T47D (cell line): ENCODE data around the gene GUCY2C.
"Not testable (repeated sequence)": the region's sequence is repeated elsewhere in the genome, so short reads cannot be mapped to it uniquely, and the experiment has no call there.

Experiments
- DNase-seq, 2 experiments: peaks; one replicate each; pipeline versions ENCODE4 v3.0.0 to v3.0.0-alpha.2; 2011 to 2012; ENCODE audit warnings: low read depth in 1 of 2, low spot score in 1 of 2
- JUND ChIP-seq: IDR thresholded peaks from 2 replicates; pipeline ENCODE4 v1.6.1; 2012; ENCODE audit warnings: low read depth
- in situ Hi-C: cut with HindIII; loops from 2 replicates; pipeline ENCODE4 v1.10.0; 2016; ENCODE audit warnings: low sequenced_read_pairs, low pct_unique_long_range_greater_than_20kb

Gene GUCY2C

GRCh38 chr12:14696265-14696741 lies at the start of gene GUCY2C:
TSS of gene GUCY2C (minus strand) at chr12:14696599. CDS start at chr12:14696448, 151 bp downstream.
- TF ChIP-seq JUND: no peak
- in situ Hi-C loops: no loop called here
- no peak for DNase-seq

DNA sequence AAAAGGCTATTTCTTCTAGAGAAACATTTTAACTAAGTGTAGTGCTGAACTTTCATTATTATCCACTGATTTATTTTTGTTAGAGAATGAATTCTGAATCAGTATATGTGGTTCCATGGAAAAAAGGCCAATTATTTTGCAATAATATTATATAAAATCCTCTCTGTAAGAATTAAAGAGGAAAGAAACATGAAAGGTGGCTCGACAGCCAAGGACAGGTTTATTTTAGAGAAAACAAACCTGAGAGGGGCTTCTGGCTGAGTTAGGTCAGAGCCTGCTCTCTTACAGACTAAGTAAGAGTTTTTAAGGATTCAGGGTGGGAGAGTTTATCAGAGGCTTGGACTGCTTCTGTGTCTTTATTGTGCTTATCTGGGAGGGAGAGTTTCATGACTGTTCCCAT lies 46.7 kb upstream of the GUCY2C start:
- TF ChIP-seq JUND: no peak
- DNase-seq: no peak
- in situ Hi-C loops: no loop called here

GRCh38 chr12:14741942-14742341 lies 45.5 kb upstream of the GUCY2C start:
- no peak for DNase-seq
- TF ChIP-seq JUND: no peak
- in situ Hi-C loops: no loop called here

- DNase-seq: no peak
- TF ChIP-seq JUND: no peak
- in situ Hi-C loops: no loop called here
Observed at GRCh38 chr12:14741153-14741552, 44.8 kb upstream of the GUCY2C start.

DNA sequence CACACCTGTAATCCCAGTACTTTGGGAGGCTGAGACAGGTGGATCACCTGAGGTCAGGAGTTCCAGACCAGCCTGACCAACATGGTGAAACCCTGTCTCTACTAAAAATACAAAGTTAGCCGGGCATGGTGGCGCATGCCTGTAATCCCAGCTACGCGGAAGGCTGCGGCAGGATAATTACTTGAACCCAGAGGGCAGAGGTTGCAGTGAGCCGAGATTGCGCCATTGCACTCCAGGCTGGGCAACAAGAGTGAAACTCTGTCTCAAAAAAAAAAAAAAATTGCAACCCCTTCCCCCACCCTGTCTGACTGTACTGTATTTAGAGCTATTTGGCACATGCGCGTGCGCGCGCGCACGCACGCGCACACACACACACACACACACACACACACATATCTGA lies 40.0 kb upstream of the GUCY2C start:
- in situ Hi-C loops, DNase-seq: not testable (repeated sequence)

DNA sequence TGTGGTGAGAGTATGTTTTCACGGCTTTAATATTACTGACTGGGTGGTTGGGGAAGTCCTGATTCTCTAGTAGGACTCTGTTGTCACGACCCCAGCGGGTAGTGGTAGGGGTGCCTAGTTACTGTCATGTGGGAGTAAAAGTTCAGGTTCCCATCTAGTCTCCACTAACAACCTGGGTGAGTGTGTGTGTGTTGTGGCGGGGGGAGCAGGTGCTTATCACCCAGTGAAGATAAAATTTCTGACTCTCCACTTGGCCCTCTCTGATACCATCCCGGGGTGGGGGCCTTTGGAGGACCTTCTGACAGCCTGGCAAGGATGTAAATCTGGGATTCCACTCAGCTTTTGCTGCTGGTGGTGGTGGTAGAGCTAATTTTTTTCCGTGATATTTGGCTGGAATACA lies 35.4 kb upstream of the GUCY2C start:
- no peak for DNase-seq
- no peak for TF ChIP-seq JUND
- in situ Hi-C loops: no loop called here

DNA sequence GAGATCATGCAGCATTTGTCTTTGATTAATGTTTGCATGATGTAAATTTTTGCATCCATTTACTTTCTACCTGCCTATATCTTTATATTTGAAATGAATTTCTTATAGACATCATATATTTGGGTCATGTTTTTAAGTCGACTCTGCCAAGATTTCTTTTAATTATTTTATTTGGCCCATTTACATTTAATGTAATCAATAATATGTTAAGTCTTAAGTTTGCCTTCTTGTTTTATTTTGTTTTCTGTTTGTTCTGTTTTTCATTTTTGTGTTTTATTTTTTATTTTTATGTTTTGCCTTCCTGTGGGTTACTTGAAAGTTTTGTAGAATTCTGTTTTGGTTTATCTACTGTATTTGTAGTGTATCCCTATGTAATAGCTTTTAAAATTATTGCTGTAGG lies 33.2 kb upstream of the GUCY2C start:
- TF ChIP-seq JUND: no peak
- in situ Hi-C loops: no loop called here
- no peak for DNase-seq

DNA sequence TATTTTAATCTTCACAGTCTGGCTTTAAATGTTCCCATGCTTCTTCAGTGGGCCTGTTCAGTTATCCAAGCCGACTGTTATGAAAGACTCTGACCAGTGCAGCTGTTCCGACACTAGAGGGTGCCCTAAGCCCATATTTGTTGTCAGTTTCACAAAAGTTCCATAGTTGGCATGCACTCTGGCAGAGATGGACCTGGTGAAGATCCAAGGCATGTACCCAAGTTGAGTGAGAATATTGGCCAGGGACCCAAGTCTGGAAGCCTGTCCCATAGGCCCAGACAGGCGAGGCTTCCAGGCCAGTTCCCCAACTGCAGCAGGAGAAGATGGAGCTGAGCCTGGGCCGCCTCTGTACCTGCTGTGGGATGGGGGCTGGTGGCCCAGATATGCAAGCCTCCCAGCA lies 27.4 kb upstream of the GUCY2C start:
- no peak for TF ChIP-seq JUND
- peak in 1 of 2 experiments; percentile 77 for DNase-seq
- in situ Hi-C loops: no loop called here

GRCh38 chr12:14716848-14717444 lies 20.5 kb upstream of the GUCY2C start:
- no peak for TF ChIP-seq JUND
- in situ Hi-C loops: no loop called here
- peak in 1 of 2 experiments; percentile 47 for DNase-seq

DNA sequence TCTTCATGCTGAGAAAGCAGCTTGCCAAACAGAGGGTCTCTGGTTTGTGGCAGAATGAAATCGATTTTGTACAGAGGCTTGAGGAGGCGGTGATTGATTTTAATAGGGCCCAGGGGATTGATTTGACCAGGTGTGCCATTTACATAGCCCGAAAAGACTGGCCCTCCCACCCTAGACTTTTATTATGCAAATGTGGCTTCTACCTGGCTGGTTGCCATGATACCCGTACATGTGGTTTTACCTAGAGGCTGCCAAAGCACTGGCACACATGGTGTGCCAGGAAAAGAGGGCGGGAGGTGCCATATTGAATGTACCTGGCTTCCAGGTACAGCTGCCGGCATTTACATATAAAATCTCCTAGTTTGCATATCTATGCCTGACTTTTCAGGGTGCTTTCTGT lies 18.0 kb upstream of the GUCY2C start:
- TF ChIP-seq JUND: no peak
- DNase-seq: no peak
- in situ Hi-C loops: no loop called here

- no peak for DNase-seq
- in situ Hi-C loops: no loop called here
- TF ChIP-seq JUND: no peak
Observed at GRCh38 chr12:14710632-14711320, 14.4 kb upstream of the GUCY2C start.

GRCh38 chr12:14701809-14702568 lies 5.6 kb upstream of the GUCY2C start:
- in situ Hi-C loops: no loop called here
- TF ChIP-seq JUND: no peak
- DNase-seq: no peak

DNA sequence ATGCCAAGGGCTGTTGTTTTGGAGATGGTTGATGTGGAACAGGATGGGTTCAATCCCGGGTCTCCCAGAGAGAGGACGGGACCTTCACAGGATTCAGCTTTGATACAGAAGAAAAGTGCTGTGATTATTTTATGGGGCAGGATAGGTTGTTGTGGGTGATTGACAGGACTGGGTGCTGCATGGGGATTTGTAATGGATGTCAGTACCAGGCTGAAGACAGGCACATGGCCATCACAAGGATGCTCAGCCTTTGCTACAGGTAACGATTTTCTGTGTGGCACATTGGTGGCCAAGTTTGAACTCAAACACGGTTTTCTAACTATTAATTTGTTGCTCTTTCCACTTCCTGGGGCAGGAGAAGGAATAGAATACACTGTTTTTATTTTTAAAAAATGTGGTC lies 4.5 kb upstream of the GUCY2C start:
- DNase-seq: no peak
- no peak for TF ChIP-seq JUND
- in situ Hi-C loops: no loop called here
